Thyroid gland (tissue), 4 donors: ENCODE results near the gene MMEL1.

Experiments
- CTCF ChIP-seq, 6 experiments: fragments of 200-600 bp in 3 of 6; fragments of 450-650 bp in 3 of 6; sonication (generic) in 3 of 6; IDR thresholded peaks; one replicate each; pipeline ENCODE4 v1.5.1; 2016 to 2019; ENCODE audit warnings: antibody characterized with exemption in 6 of 6, mild to moderate bottlenecking in 2 of 6, inconsistent platforms in 1 of 6, moderate library complexity in 1 of 6
- POLR2A ChIP-seq, 2 donors: fragments of 450-650 bp; IDR thresholded peaks; one replicate each; pipeline ENCODE4 v1.6.1; 2017; ENCODE audit warnings: antibody characterized with exemption in 2 of 2, mild to moderate bottlenecking in 2 of 2, moderate library complexity in 1 of 2

GRCh38 chr1:2612591-2613365 lies 20.0 kb downstream of the MMEL1 start:
- TF ChIP-seq CTCF (IDR thresholded peaks at IDR 0.05) (no peak), POLR2A (IDR thresholded peaks at IDR 0.05) (no peak)
